WERI-Rb-1 (cell line): ENCODE data around the gene ANKRD44.
"Not testable (repeated sequence)": the region's sequence is repeated elsewhere in the genome, so short reads cannot be mapped to it uniquely, and the experiment has no call there.

Experiments
- DNase-seq: peaks from one replicate; pipeline ENCODE4 v3.0.0-alpha.2; 2020
- H3K27ac ChIP-seq: fragments of 250-450 bp; sonication (Bioruptor Pico); 2 replicates; pipeline ENCODE4 v1.5.1; 2020; ENCODE audit warnings: mild to moderate bottlenecking, moderate library complexity
- H3K27me3 ChIP-seq: fragments of 250-450 bp; sonication (Bioruptor Pico); 2 replicates; pipeline ENCODE4 v1.5.1; 2021; ENCODE audit warnings: mild to moderate bottlenecking, low read depth, moderate library complexity; ENCODE audit not compliant: insufficient read depth, severe bottlenecking
- H3K36me3 ChIP-seq: fragments of 250-450 bp; sonication (Bioruptor Pico); 2 replicates; pipeline ENCODE4 v1.5.1; 2020; ENCODE audit warnings: mild to moderate bottlenecking, moderate library complexity
- H3K4me3 ChIP-seq: 2 replicates; pipeline ENCODE4 v1.5.1; 2011; ENCODE audit warnings: low read depth, mild to moderate bottlenecking, control low read depth, low read length
- H3K9me3 ChIP-seq: fragments of 250-450 bp; sonication (Bioruptor Pico); 2 replicates; pipeline ENCODE4 v1.5.1; 2021; ENCODE audit warnings: mild to moderate bottlenecking, moderate library complexity; ENCODE audit not compliant: severe bottlenecking
- CTCF ChIP-seq: IDR thresholded peaks from 2 replicates; pipeline ENCODE4 v1.5.1; 2011; ENCODE audit warnings: low read depth, mild to moderate bottlenecking, control low read depth, inconsistent platforms, low read length

The ANKRD44 gene

GRCh38 chr2:197071790-197072436 lies 238.7 kb downstream of the ANKRD44 start:
- Histone ChIP-seq H3K27ac (no peak overlapping the region), H3K9me3 (no peaks in the 10 kb centered on the region), H3K36me3 (no peaks in the 10 kb centered on the region), H3K27me3 (no peaks in the 10 kb centered on the region), H3K4me3 (no peak overlapping the region)
- DNase-seq: no peak
- TF ChIP-seq CTCF: no peak

DNA sequence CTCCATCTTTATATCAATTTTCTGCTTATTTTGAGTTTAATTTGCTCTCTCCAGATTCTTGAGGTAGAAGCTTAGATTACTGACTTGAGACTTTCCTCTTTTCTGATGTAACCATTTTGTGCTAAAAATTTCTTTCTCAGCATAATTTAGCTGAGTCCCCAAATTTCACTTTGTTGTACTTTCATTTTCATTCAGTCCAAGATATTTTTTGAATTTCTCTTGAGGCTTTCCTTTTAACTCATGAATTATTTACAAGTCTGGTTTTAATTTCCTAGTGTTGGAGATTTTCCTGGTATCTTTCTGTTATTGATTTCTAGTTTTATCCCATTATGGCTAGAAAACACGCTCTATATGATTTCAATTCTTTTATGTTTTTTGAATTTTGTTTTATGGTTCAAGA lies 239.4 kb downstream of the ANKRD44 start:
- Histone ChIP-seq H3K27ac (no peak overlapping the region), H3K9me3 (no peaks in the 10 kb centered on the region), H3K4me3 (no peak overlapping the region), H3K36me3 (no peaks in the 10 kb centered on the region), H3K27me3 (no peaks in the 10 kb centered on the region)
- no peak for DNase-seq
- TF ChIP-seq CTCF: no peak

DNA sequence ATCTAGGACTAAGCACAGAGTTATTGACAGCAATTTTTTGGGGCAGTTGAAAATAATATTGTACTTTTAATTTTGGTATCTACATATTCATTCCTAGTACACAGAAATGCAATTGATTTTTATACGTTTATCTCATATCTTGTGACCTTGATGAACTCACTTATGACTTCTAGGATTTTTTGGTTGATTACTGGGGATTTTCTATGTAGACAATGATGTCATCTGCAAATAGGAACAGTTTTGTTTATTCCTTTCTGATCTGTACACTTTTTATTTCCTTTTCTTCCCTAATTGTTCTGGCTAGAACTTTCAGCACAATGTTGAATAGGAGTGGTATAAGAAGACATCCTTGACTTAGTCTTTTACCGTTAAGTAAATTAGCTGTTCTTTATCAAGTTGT lies 240.6 kb downstream of the ANKRD44 start:
- no peak for DNase-seq
- no peak overlapping the region for H3K4me3 ChIP-seq
- no peak for TF ChIP-seq CTCF
- H3K27ac ChIP-seq: no peak overlapping the region
- no peaks in the 10 kb centered on the region for H3K9me3 ChIP-seq
- no peaks in the 10 kb centered on the region for H3K27me3 ChIP-seq
- H3K36me3 ChIP-seq: no peaks in the 10 kb centered on the region

GRCh38 chr2:197062574-197062973 lies 248.0 kb downstream of the ANKRD44 start:
- not testable (repeated sequence) for H3K36me3 ChIP-seq, H3K9me3 ChIP-seq, H3K4me3 ChIP-seq, H3K27ac ChIP-seq, DNase-seq, H3K27me3 ChIP-seq

GRCh38 chr2:197059477-197059876 lies 251.1 kb downstream of the ANKRD44 start:
- no peak for DNase-seq
- no peak overlapping the region for H3K4me3 ChIP-seq
- H3K9me3 ChIP-seq: no peaks in the 10 kb centered on the region
- H3K27ac ChIP-seq: no peak overlapping the region
- no peak for TF ChIP-seq CTCF
- no peaks in the 10 kb centered on the region for H3K36me3 ChIP-seq
- no peaks in the 10 kb centered on the region for H3K27me3 ChIP-seq

DNA sequence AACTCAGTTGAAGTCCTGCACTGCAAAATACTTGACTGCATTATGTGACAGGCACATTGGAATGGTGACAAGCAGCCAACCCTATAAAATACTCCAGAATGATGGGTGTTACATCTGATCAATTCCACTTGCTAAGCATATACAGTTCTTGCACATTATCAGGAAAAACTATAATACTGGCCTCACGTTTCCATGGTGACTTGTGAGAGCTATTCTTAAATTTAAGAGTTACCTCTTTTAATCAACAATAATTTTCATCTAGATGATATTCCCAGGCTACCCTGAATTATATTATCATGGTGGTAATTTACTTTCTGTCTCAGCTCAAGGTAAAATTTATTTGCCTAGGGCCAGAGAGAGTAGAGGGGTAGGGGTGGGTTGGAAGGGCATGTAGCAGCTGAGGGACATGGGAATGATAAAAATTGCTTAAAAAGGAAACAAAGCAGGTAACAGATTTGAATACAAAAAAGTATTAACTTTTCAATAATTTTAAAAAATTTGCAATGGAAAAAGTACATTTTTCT lies 251.7 kb downstream of the ANKRD44 start:
- Histone ChIP-seq H3K9me3 (no peaks in the 10 kb centered on the region), H3K27ac (no peak overlapping the region), H3K36me3 (no peaks in the 10 kb centered on the region), H3K4me3 (no peak overlapping the region), H3K27me3 (no peaks in the 10 kb centered on the region)
- TF ChIP-seq CTCF: no peak
- DNase-seq: no peak
